Prostate gland (tissue), 2 donors: ENCODE results near the gene MT1G. TPM values are rescaled to one million over a fixed set of nuclear protein-coding genes. Genes with fewer than 3 reads are reported as not detected.

Experiments used
- DNase-seq: peaks from one replicate; pipeline ENCODE4 v3.0.0-alpha.2; 2019; ENCODE audit warnings: low spot score
- H3K27ac ChIP-seq, 2 donors: fragments of 200-600 bp; sonication (generic); 2 replicates each; pipeline ENCODE4 v1.5.1; 2017 to 2019
- H3K27me3 ChIP-seq: fragments of 200-600 bp; sonication (generic); replicated peaks from 2 replicates; pipeline ENCODE4 v1.5.1; 2019; ENCODE audit not compliant: insufficient read depth
- H3K36me3 ChIP-seq, 2 donors: fragments of 200-600 bp; sonication (generic); 1 replicate in 1 of 2; 2 replicates in 1 of 2; pipeline versions ENCODE4 v1.5.1 to v1.8.1; 2017 to 2019
- H3K4me1 ChIP-seq: fragments of 200-600 bp; sonication (generic); replicated peaks from 2 replicates; pipeline ENCODE4 v1.5.1; 2019
- H3K4me3 ChIP-seq, 2 donors: fragments of 200-600 bp; sonication (generic); 2 replicates each; pipeline ENCODE4 v1.5.1; 2017 to 2019
- H3K9me3 ChIP-seq: fragments of 200-600 bp; sonication (generic); 2 replicates; pipeline ENCODE4 v1.5.1; 2017
- CTCF ChIP-seq, 4 experiments: fragments of 200-600 bp in 2 of 4; fragments of 450-650 bp in 2 of 4; sonication (generic) in 2 of 4; IDR thresholded peaks; 1 replicate in 3 of 4; 2 replicates in 1 of 4; pipeline ENCODE4 v1.5.1; 2016 to 2019; ENCODE audit warnings: antibody characterized with exemption in 4 of 4, mild to moderate bottlenecking in 2 of 4, moderate library complexity in 2 of 4
- POLR2A ChIP-seq: fragments of 450-650 bp; IDR thresholded peaks from one replicate; pipeline ENCODE4 v1.6.1; 2016; ENCODE audit warnings: antibody characterized with exemption, mild to moderate bottlenecking
- POLR2AphosphoS5 ChIP-seq: sonication (generic); formaldehyde crosslinking; IDR thresholded peaks from one replicate; pipeline ENCODE4 v1.6.1; 2017; ENCODE audit warnings: antibody characterized with exemption
- WGBS: methylation state at CpG from one replicate; pipeline ENCODE4 v1.1.5; 2018; 5-methylcytosine and 5-hydroxymethylcytosine counted together
- intact Hi-C: fragments of 100-400 bp; cut with DNase I; formaldehyde crosslinking; loops from one replicate; pipeline ENCODE4 v1.14.2; 2022
- total RNA-seq, 2 donors: library from RNA; depleted of rRNA; stranded (reverse); fragments of >200 nt; gene quantifications; one replicate each; pipeline ENCODE4 v1.1.0, GENCODE V29; 2016

The MT1G gene
- total RNA-seq, 2 donors from 2014 or later: 189 to 745 TPM

- no peak for DNase-seq
- intact Hi-C loops: loop anchor here (2.0 to 5.0 kb wide), 3 partner anchors 27 to 187 kb away; no protein-coding TSS in a partner anchor
- no peak overlapping the region for H3K27ac ChIP-seq
- 84% methylated on average over 7 of the region's 7 CpGs for WGBS
- no peaks in the 10 kb centered on the region for H3K27me3 ChIP-seq
- H3K4me1 ChIP-seq: no peaks in the 10 kb centered on the region
- H3K36me3 ChIP-seq: no peaks in the 10 kb centered on the region
- no peak overlapping the region for H3K4me3 ChIP-seq
- TF ChIP-seq POLR2A (no peak), CTCF (IDR thresholded peaks at IDR 0.05) (no peak), POLR2AphosphoS5 (no peak)
- no peaks in the 10 kb centered on the region for H3K9me3 ChIP-seq
These were observed 33.7 kb upstream of the MT1G start for GRCh38 chr16:56701534-56701933.

- WGBS: 97% methylated on average over 1 of the region's 1 CpG
- no peak for DNase-seq
These were observed 32.8 kb upstream of the MT1G start for GRCh38 chr16:56700631-56701030.

GRCh38 chr16:56700195-56700594 lies 32.3 kb upstream of the MT1G start:
- Histone ChIP-seq H3K36me3 (no peaks in the 10 kb centered on the region), H3K27me3 (no peaks in the 10 kb centered on the region), H3K9me3 (no peaks in the 10 kb centered on the region), H3K4me1 (no peaks in the 10 kb centered on the region), H3K4me3 (no peak overlapping the region), H3K27ac (no peak overlapping the region)
- intact Hi-C loops: loop anchor here (2.0 to 5.0 kb wide), 3 partner anchors 25 to 185 kb away; no protein-coding TSS in a partner anchor
- WGBS: 52% methylated on average over 1 of the region's 1 CpG
- DNase-seq: no peak
- no peak for TF ChIP-seq CTCF (IDR thresholded peaks at IDR 0.05)
- TF ChIP-seq POLR2AphosphoS5: no peak
- TF ChIP-seq POLR2A: no peak

More at GRCh38 chr16:56700631-56701030, 32.8 kb upstream of the MT1G start:
- H3K27ac ChIP-seq: no peak overlapping the region
- intact Hi-C loops: loop anchor here (2.0 to 5.0 kb wide), 3 partner anchors 26 to 186 kb away; no protein-coding TSS in a partner anchor
- H3K36me3 ChIP-seq: no peaks in the 10 kb centered on the region
- no peaks in the 10 kb centered on the region for H3K4me1 ChIP-seq
- H3K27me3 ChIP-seq: no peaks in the 10 kb centered on the region
- TF ChIP-seq POLR2A: no peak
- no peak for TF ChIP-seq POLR2AphosphoS5
- H3K4me3 ChIP-seq: no peak overlapping the region
- H3K9me3 ChIP-seq: no peaks in the 10 kb centered on the region

GRCh38 chr16:56697456-56698155 lies 29.7 kb upstream of the MT1G start:
- TF ChIP-seq CTCF (IDR thresholded peaks at IDR 0.05) (no peak), POLR2AphosphoS5 (no peak), POLR2A (no peak)
- intact Hi-C loops: no loop called here
- no peaks in the 10 kb centered on the region for H3K27me3 ChIP-seq
- no peak for DNase-seq
- no peaks in the 10 kb centered on the region for H3K9me3 ChIP-seq
- H3K27ac ChIP-seq: no peak overlapping the region
- no peaks in the 10 kb centered on the region for H3K36me3 ChIP-seq
- WGBS: 87% methylated on average over 5 of the region's 5 CpGs
- no peaks in the 10 kb centered on the region for H3K4me1 ChIP-seq
- H3K4me3 ChIP-seq: no peak overlapping the region

GRCh38 chr16:56695246-56695645 lies 27.4 kb upstream of the MT1G start:
- H3K9me3 ChIP-seq: no peaks in the 10 kb centered on the region
- 88% methylated on average over 1 of the region's 1 CpG for WGBS
- H3K27ac ChIP-seq: no peak overlapping the region
- H3K36me3 ChIP-seq: no peaks in the 10 kb centered on the region
- no peaks in the 10 kb centered on the region for H3K4me1 ChIP-seq
- TF ChIP-seq CTCF (IDR thresholded peaks at IDR 0.05) (no peak), POLR2A (no peak)
- H3K27me3 ChIP-seq: no peaks in the 10 kb centered on the region
- no peak overlapping the region for H3K4me3 ChIP-seq
- intact Hi-C loops: no loop called here
- DNase-seq: no peak
